ENCODE measurements around the gene TSR1.
"Not testable (repeated sequence)": the region's sequence is repeated elsewhere in the genome, so short reads cannot be mapped to it uniquely, and the experiment has no call there.

The TSR1 gene

GRCh38 chr17:2336852-2337543, 741 bp upstream of the TSR1 start, which contains the start of gene SGSM2:
SGSM2 (plus strand) TSS chr17:2337501; CDS start chr17:2337689, 188 bp downstream.
- peak; percentile 51 for ATAC-seq
- DNase-seq = peak; percentile 79

GRCh38 chr17:2335726-2336214, 487 bp downstream of the TSR1 start:
- ATAC-seq (no peak), DNase-seq (peak; percentile 12)

GRCh38 chr17:2331303-2331702, 5.0 kb downstream of the TSR1 start:
- no peak for DNase-seq
- no peak for ATAC-seq

- no peak for DNase-seq
- no peak for ATAC-seq
Observed at GRCh38 chr17:2323629-2324314, 12.5 kb downstream of the TSR1 start.

- DNase-seq (no peak), ATAC-seq (no peak)
Observed at GRCh38 chr17:2321399-2321798, 14.9 kb downstream of the TSR1 start.

GRCh38 chr17:2319051-2319450, 17.2 kb downstream of the TSR1 start:
- DNase-seq = no peak
- ATAC-seq = no peak

GRCh38 chr17:2317796-2318195, 18.5 kb downstream of the TSR1 start:
- ATAC-seq (no peak), DNase-seq (no peak)

- DNase-seq, ATAC-seq: not testable (repeated sequence)
Observed at GRCh38 chr17:2316916-2317205, 19.4 kb downstream of the TSR1 start.

- ATAC-seq = no peak
Observed at GRCh38 chr17:2312736-2313135, 23.5 kb downstream of the TSR1 start.

GRCh38 chr17:2309338-2310154, 26.7 kb downstream of the TSR1 start:
- ATAC-seq = no peak
- DNase-seq = no peak

More at GRCh38 chr17:2312736-2313135, 23.5 kb downstream of the TSR1 start:
- DNase-seq = no peak

GRCh38 chr17:2304931-2305330, 31.3 kb downstream of the TSR1 start:
- DNase-seq (no peak), ATAC-seq (no peak)

- ATAC-seq = peak; percentile 87
- peak; percentile 97 for DNase-seq
Observed at GRCh38 chr17:2303204-2304188, 32.8 kb downstream of the TSR1 start, which contains the start of the genes SMG6 and SRR. SMG6 (minus strand) TSS chr17:2303785; CDS start chr17:2303720, 65 bp downstream. SRR (plus strand) TSS chr17:2303950; CDS start chr17:2315561, 11,611 bp downstream.

- ATAC-seq (no peak), DNase-seq (no peak)
Observed at GRCh38 chr17:2302778-2303203, 33.5 kb downstream of the TSR1 start.

- DNase-seq (no peak), ATAC-seq (no peak)
Observed at GRCh38 chr17:2299756-2300155, 36.5 kb downstream of the TSR1 start.

GRCh38 chr17:2299136-2299535, 37.1 kb downstream of the TSR1 start:
- DNase-seq = no peak
- no peak for ATAC-seq

- DNase-seq (no peak), ATAC-seq (no peak)
Observed at GRCh38 chr17:2297023-2297422, 39.2 kb downstream of the TSR1 start.

- DNase-seq = no peak
- peak; percentile 92 for ATAC-seq
Observed at GRCh38 chr17:2295575-2295974, 40.7 kb downstream of the TSR1 start.

- DNase-seq (no peak), ATAC-seq (no peak)
Observed at GRCh38 chr17:2292100-2292499, 44.2 kb downstream of the TSR1 start.

- ATAC-seq (no peak), DNase-seq (no peak)
Observed at GRCh38 chr17:2289878-2290478, 46.3 kb downstream of the TSR1 start.

GRCh38 chr17:2283302-2283701, 53.0 kb downstream of the TSR1 start:
- DNase-seq (no peak), ATAC-seq (no peak)

- peak; percentile 65 for ATAC-seq
- DNase-seq = no peak
Observed at GRCh38 chr17:2282297-2282873, 53.9 kb downstream of the TSR1 start.
